ENCODE measurements around the gene DDX54. TPM values are rescaled to one million over a fixed set of nuclear protein-coding genes. Genes with fewer than 3 reads are reported as not detected.

DDX54 gene
- polyA plus RNA-seq, 3 donors: 7.9 to 32.2 (median 13.6) TPM

DNA sequence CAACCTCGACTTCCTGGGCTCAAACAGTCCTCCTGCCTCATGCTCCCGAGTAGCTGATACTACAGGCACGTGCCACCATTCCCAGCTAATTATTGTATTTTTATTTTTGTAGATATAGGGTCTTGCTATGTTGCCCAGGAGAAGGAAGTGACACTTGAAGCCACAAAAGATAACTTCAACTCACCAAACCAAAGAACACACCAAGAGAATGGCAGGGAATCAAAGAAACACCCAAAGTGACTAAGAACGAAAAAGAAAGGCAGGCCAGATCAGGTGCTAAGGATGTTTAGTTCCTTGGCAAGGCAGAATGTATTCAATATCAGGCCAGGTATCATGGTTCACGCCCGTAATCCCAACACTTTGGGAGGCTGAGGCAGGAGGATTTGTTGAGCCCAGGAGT is 25.9 kb upstream of the DDX54 start:
- Histone ChIP-seq H3K9ac (ENCODE audit: insufficient read depth, low read length, poor library complexity, severe bottlenecking) (no peak overlapping the region), H3K79me2 (ENCODE audit: insufficient read depth, low read length) (peaks cover 14% of the 10 kb centered on the region), H3K4me3 (replicated peaks in 1 of 3; ENCODE audit: low read depth in 2 of 3, low read length in 3 of 3) (no peak overlapping the region), H4K20me1 (ENCODE audit: insufficient read depth, low read length) (no peaks in the 10 kb centered on the region), H3K27ac (ENCODE audit: low read depth in 1 of 2, low read length in 2 of 2) (no peak overlapping the region), H3K4me1 (ENCODE audit: control insufficient read depth in 1 of 2, insufficient read depth in 2 of 2, low read length in 2 of 2) (peaks cover 92 to 99% of the 10 kb centered on the region in 2 donors), H3K36me3 (replicated peaks in 1 of 2; ENCODE audit: control insufficient read depth in 1 of 2, insufficient read depth in 2 of 2, low read length in 2 of 2) (no peaks in the 10 kb centered on the region), H2AFZ (ENCODE audit: insufficient read depth, low read depth, low read length, poor library complexity, severe bottlenecking) (no peak overlapping the region), H3K27me3 (ENCODE audit: control insufficient read depth in 2 of 2, insufficient read depth in 2 of 2, low read length in 2 of 2) (no peaks in the 10 kb centered on the region), H3K4me2 (replicated peaks; ENCODE audit: extremely low read depth, low read length, poor library complexity, severe bottlenecking) (no peak overlapping the region), H3K9me3 (replicated peaks in 1 of 2; ENCODE audit: control insufficient read depth in 1 of 2, insufficient read depth in 1 of 2, low read length in 2 of 2) (no peaks in the 10 kb centered on the region)
- Mint-ChIP-seq H3K27me3 (ENCODE audit: low read depth in 3 of 3) (peaks cover 0 to 5% (median 0%) of the 10 kb centered on the region in 3 donors), H3K4me1 (peaks cover 90% of the 10 kb centered on the region), H3K4me3 (no peak overlapping the region), H3K36me3 (peaks cover 10 to 14% of the 10 kb centered on the region in 2 donors), H3K27ac (peak overlapping the region in 2 of 7 donors; percentile 43 to 75), H3K9me3 (peaks cover 0 to 3% (median 0%) of the 10 kb centered on the region in 7 donors)
- TF ChIP-seq, protein P1, sequence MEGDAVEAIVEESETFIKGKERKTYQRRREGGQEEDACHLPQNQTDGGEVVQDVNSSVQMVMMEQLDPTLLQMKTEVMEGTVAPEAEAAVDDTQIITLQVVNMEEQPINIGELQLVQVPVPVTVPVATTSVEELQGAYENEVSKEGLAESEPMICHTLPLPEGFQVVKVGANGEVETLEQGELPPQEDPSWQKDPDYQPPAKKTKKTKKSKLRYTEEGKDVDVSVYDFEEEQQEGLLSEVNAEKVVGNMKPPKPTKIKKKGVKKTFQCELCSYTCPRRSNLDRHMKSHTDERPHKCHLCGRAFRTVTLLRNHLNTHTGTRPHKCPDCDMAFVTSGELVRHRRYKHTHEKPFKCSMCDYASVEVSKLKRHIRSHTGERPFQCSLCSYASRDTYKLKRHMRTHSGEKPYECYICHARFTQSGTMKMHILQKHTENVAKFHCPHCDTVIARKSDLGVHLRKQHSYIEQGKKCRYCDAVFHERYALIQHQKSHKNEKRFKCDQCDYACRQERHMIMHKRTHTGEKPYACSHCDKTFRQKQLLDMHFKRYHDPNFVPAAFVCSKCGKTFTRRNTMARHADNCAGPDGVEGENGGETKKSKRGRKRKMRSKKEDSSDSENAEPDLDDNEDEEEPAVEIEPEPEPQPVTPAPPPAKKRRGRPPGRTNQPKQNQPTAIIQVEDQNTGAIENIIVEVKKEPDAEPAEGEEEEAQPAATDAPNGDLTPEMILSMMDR (IDR thresholded peaks at IDR 0.05): no peak
- intact Hi-C loops (cut with micrococcal nuclease): loop anchor here in 1 of 2 donors (10.0 kb wide), 1 partner anchor 124 kb away; the partner anchor contains the start of gene SLC8B1
- DNase-seq: no peak
- 92% methylated on average over 3 of the region's 6 CpGs for WGBS (ENCODE audit: insufficient coverage)

DNA sequence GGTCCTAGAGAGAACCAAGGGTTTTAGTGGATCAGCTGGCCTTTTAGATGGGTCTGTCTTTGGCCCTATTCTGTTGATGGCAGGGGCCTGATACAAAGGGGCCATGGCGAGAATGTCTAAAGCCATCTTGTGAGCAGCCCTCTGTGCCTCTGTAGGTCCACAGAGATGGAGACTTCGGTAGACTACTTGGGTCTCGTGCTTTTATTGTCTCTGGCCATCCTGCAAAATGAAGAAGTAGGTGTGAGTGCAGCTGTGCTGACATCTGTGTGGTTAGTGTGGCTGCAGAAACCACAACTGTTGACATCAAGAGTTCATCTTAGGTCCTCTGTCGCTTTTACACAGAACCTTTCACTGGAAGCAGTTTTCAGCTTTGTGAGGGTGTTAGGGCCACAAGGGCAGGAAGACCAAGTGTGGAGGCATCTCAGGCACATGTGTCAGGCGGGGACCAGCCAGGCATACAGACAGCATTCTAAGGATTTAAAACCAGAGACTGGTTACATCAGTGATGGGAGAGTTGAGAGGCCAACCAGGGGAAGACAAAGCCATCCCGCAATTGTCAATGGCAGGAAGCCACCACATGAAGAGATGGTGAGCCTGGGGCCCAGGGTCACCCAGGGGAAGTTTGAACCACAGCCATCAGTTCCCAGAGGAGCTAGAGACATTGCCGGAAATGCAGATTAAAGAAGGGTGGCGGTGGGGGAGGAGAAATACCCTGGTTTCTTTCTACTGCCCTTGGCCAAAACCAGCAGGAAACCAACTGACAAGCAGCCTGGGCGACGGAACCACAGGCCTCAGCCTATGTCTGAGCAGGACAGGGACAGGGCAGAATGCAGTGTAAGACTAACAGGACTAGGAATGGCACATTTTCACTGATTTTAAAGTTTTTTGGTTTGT is 23.0 kb upstream of the DDX54 start:
- peak overlapping the region in 1 of 3 experiments; percentile 50 for H3K4me3 ChIP-seq (replicated peaks in 1 of 3; ENCODE audit: low read depth in 2 of 3, low read length in 3 of 3)
- peak overlapping the region; percentile 43 for H3K4me2 ChIP-seq (replicated peaks; ENCODE audit: extremely low read depth, low read length, poor library complexity, severe bottlenecking)
- H3K9me3 Mint-ChIP-seq: peaks cover 0 to 4% (median 0%) of the 10 kb centered on the region in 7 donors
- peak overlapping the region; percentile 76 to 89 for H3K27ac ChIP-seq (ENCODE audit: low read depth in 1 of 2, low read length in 2 of 2)
- peak overlapping the region; percentile 98 to 100 (median 99) for H3K27ac Mint-ChIP-seq
- no peaks in the 10 kb centered on the region for H4K20me1 ChIP-seq (ENCODE audit: insufficient read depth, low read length)
- TF ChIP-seq, protein P1 (IDR thresholded peaks at IDR 0.05): no peak
- H3K36me3 ChIP-seq (replicated peaks in 1 of 2; ENCODE audit: control insufficient read depth in 1 of 2, insufficient read depth in 2 of 2, low read length in 2 of 2): no peaks in the 10 kb centered on the region
- H3K9ac ChIP-seq (ENCODE audit: insufficient read depth, low read length, poor library complexity, severe bottlenecking): peak overlapping the region; percentile 20
- H3K9me3 ChIP-seq (replicated peaks in 1 of 2; ENCODE audit: control insufficient read depth in 1 of 2, insufficient read depth in 1 of 2, low read length in 2 of 2): no peaks in the 10 kb centered on the region
- peaks cover 0 to 8% (median 0%) of the 10 kb centered on the region in 3 donors for H3K27me3 Mint-ChIP-seq (ENCODE audit: low read depth in 3 of 3)
- peaks cover 8 to 14% of the 10 kb centered on the region in 2 donors for H3K36me3 Mint-ChIP-seq
- peak overlapping the region; percentile 53 to 82 for H3K4me3 Mint-ChIP-seq
- intact Hi-C loops (cut with micrococcal nuclease): loop anchor here (10.0 kb wide), 1 partner anchor 217 kb away; the partner anchor contains the start of gene SDSL (in 2 of the 2)
- H2AFZ ChIP-seq (ENCODE audit: insufficient read depth, low read depth, low read length, poor library complexity, severe bottlenecking): peak overlapping the region; percentile 31
- H3K4me1 Mint-ChIP-seq: peaks cover 81% of the 10 kb centered on the region
- peaks cover 14% of the 10 kb centered on the region for H3K79me2 ChIP-seq (ENCODE audit: insufficient read depth, low read length)
- DNase-seq: peak; percentile 85 to 94 (median 91)
- H3K4me1 ChIP-seq (ENCODE audit: control insufficient read depth in 1 of 2, insufficient read depth in 2 of 2, low read length in 2 of 2): peaks cover 89 to 99% of the 10 kb centered on the region in 2 donors
- WGBS (ENCODE audit: insufficient coverage): 0% methylated on average over 9 of the region's 10 CpGs
- no peaks in the 10 kb centered on the region for H3K27me3 ChIP-seq (ENCODE audit: control insufficient read depth in 2 of 2, insufficient read depth in 2 of 2, low read length in 2 of 2)
